ENCODE measurements around the gene ALDH5A1.

ALDH5A1 gene

DNA sequence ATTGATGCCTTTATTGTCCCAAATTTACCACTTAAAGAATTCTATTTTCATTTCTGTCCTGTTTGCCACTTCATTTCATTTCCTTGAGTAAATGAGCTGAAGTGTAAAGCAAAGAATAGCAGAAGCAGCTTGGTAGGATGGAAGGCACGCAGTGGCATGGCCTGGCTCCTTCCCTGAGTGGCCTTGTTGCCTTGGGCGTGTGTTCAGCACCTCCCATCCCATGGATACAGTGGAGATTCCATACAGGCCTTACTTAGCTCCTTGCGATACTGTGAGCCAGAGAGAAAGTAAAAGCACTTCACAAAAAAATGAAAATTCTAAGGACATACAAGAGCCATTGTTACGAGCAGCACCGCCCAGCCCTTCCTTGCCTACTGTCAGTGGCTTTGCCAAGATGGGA, 39.6 kb downstream of the ALDH5A1 start:
- DNase-seq = no peak

DNA sequence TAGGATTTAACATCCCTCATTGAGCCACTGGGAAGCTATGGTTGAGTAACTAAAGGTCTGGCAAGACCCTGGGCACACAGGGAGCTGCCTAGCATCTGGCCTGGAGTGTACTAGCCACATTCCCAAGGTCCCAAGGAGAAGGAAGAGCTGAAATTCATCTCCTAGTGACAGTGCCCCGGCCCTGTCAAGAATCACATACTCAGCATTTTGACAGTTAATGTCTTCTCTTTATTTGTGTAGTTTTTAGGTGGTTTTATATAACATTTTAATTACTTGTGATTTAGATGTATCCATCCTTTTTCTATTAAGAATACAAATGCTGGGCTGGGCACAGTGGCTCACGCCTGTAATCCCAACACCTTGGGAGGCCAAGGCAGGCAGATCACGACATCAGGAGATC, 40.4 kb downstream of the ALDH5A1 start:
- DNase-seq = no peak

DNA sequence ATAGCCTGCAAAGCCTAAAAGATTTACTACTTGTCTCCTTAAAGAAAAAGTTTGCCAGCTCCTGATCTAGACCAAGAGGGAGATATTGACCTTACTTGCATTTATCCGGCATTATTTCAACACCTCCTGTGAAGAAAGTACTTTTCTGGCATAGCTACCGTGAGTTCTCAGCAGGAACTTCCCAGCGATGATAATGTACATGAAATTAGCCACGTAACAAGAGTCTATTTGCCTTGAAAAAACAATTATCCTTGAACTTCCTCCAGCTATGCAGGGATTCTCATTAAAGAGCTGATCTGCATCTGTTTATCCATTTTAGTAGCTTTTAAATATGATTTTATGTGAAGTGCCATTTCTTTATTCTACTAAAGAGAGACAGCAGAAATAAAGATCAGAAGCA, 41.7 kb downstream of the ALDH5A1 start:
- no peak for DNase-seq

GRCh38 chr6:24537082-24537699, 42.4 kb downstream of the ALDH5A1 start:
- DNase-seq = no peak

- DNase-seq = no peak
These were observed 43.1 kb downstream of the ALDH5A1 start for GRCh38 chr6:24537771-24538385.

DNA sequence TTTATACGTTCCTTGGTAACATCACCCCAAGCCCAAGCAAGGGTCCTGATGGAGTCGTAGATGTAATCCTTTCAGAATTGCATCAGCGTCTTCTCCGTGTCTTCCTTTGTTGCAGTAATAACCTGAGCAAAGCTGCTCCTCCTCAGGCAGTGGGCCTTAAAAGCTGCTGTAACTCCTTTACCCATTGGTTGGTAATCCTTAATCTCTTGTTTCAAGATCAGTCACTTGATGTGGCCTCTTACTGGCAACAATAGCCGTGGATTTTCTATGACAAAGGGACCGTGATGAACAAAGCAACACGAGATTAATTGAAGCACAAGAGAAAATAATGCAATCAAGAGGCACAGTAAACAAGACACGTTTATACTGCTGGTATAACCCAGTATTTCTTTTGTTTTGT, 44.6 kb downstream of the ALDH5A1 start:
- DNase-seq = no peak

- no peak for DNase-seq
These were observed 45.4 kb downstream of the ALDH5A1 start for GRCh38 chr6:24540197-24540596.

- DNase-seq = no peak
These were observed 48.9 kb downstream of the ALDH5A1 start for GRCh38 chr6:24543683-24544082.

- DNase-seq = no peak
These were observed 50.4 kb downstream of the ALDH5A1 start for GRCh38 chr6:24545183-24545582.

GRCh38 chr6:24545691-24546090, 50.9 kb downstream of the ALDH5A1 start:
- no peak for DNase-seq

DNA sequence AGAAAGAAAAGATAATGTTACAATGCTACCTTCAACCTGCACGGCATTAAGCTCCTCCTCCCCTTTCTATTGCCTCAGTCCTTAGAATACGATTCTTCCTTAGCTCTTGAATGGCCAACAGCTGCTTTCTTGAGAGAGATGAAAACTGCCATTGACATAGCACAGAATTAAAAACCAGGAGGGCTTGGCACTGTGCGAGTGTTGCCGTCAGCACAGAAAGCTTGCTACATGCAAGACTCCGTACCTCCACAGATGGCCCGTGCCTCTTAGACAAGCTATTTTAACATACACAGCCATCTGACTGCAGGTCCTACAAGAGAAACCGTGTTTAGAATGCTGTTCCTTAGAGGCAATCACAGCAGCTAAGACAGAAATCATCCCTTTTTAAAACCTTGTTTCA, 51.7 kb downstream of the ALDH5A1 start:
- no peak for DNase-seq

DNA sequence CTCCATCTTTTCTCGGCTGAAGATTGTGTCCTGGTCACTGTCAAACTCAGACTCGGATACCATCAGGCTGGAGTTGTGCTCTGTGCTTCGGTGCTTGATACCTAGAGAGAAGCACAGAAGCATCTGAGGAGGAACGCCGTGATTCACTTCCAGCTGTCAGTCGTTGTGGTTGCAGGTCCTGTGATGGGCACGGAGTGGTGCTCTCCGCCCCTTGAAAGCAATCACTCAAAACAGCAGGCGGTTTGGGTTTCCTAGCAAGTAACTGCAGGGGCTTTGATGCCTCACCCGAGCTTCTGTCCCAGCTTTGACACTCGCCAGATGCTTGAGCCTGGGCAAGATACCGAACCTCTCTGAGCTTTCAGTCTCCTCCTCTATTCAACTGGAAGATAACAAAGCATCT, 52.5 kb downstream of the ALDH5A1 start:
- no peak for DNase-seq

DNA sequence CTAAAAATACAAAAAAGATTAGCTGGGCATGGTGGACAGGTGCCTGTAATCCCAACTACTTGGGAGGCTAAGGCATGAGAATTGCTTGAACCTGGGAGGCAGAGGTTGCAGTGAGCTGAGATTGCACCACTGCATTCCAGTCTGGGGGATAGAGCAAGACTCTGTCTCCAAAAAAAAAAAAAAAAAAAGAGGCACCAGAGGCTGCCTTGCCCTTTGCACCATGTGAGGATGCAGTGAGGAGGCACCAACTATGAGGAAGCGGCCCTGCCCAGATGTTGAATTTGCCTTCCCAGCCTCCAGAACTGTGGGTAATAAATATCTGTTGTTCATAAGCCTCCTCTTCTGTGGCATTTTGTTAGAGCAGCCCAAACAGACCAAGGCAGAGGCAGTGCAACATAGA, 54.4 kb downstream of the ALDH5A1 start:
- no peak for DNase-seq

DNA sequence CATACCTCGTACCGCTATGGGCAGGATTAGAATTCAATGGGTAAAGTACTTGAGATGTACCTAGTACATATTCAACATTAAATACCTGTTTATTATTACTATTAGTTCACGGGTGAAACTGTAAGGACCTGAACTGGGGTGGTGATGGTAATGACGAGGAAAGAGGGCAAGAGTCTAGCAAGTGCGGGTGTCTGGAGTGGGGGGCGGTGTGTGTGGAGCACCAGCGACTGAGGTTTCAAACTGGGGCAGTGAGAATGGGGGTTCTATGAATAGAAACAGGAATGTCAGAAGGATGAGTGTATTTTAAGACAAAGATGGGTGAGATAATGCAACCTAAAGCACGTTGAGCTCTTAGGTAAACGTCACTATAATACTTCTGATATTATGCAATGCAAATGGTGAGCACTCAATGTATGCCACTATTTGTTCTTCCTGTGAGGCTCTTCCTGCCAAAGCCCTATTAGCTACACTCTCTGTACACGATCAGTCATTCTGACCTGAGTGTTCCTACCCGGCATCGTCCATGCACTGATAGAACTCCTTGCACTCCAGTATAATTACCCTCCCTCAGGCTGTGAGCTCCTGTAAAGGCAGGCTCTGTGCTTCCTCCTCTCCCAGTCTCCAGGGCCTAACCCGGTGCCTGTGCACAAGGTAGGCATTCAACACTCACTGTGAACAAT, 55.0 kb downstream of the ALDH5A1 start:
- DNase-seq = no peak

- DNase-seq = no peak
These were observed 56.4 kb downstream of the ALDH5A1 start for GRCh38 chr6:24551139-24551538.

DNA sequence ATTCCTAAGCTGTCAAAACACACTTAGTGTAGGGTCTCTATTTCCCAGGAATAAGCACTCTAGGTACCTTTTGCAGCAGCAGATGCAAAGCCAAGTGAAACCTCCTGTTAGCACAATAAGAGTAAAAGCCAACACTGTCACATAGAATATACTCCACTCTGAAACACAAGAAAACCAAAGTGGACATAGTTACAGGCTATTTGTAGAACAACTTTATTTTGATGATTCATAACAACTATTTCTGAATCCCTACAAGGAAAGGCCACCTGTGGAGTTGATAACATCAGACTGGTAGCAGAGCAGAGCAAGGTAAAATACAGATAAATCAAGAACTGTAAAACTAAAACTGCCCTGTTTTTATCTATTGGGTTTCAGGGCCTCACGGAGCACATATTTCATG, 59.7 kb downstream of the ALDH5A1 start:
- no peak for DNase-seq

DNA sequence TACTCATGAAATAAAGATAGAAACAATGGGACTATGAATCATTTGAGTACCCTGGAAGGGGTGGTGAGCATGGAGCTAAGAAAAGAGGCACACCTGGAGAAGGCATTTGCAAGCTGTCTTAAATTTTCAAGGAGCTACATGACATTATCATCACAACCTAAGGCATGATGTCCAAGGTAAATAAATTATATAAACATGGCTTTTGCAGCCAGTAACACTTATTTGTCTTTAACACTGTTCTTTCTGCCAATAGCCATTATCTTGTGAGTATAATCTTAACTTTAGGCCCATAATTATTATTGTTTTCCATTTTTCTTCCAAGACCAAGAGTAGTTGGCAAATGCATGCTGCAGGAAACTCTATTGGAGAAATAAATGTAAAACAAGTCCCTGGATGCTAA, 63.7 kb downstream of the ALDH5A1 start:
- DNase-seq = no peak

GRCh38 chr6:24564081-24564480, 69.3 kb downstream of the ALDH5A1 start:
- DNase-seq = no peak

- no peak for DNase-seq
These were observed 70.4 kb downstream of the ALDH5A1 start for GRCh38 chr6:24565196-24565595.

DNA sequence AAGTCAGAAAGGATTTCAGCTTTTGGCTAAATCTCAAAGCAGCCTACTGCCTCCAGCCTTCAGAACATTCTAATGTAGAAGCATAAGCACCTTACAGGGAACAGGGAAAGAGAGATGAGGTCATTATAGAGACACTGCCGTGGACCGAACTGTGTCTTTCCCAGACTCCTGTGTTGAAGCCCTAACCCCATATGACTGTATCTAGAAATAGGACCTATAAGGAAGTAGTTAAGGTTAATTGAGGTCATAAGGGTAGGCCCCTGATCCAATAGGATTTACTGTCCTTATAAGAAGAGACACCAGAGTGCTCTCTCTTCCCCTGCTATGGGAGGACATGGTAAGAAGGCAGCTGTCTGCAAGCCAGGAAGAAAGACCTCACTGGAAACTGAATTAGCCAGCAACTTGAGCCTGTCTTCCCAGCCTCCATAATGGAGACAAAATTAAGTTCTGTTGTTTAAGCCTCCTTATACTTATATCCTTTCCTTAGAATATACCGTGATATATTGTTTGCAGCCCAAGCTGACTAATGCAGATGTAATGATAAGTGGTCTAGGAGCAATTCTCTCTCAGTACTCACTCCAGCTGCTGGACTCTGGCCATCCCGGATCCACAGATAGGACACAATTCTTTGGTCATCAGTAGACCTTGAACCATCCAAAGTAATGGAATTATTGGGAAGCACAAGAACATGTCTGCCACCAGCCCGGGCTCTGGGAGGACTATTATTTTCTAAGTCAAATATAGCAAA, 71.4 kb downstream of the ALDH5A1 start:
- DNase-seq = no peak

- DNase-seq = no peak
These were observed 73.9 kb downstream of the ALDH5A1 start for GRCh38 chr6:24568683-24569082.

- no peak for DNase-seq
These were observed 75.0 kb downstream of the ALDH5A1 start for GRCh38 chr6:24569811-24570210.

GRCh38 chr6:24571361-24571760, 76.6 kb downstream of the ALDH5A1 start:
- no peak for DNase-seq

GRCh38 chr6:24574809-24575208, 80.0 kb downstream of the ALDH5A1 start:
- DNase-seq = no peak
